ENCODE results near the gene ABT1.

GRCh38 chr6:26571592-26572296 lies 25.0 kb upstream of the ABT1 start:
- no peak for TF ChIP-seq GATA3 (IDR thresholded peaks at IDR 0.05; ENCODE audit: low read depth, low read length)
- TF ChIP-seq GATA2 (IDR thresholded peaks at IDR 0.05; ENCODE audit: low read depth, low read length): no peak
